ENCODE data around the gene FGF7. TPM values are rescaled to one million over a fixed set of nuclear protein-coding genes. Genes with fewer than 3 reads are reported as not detected.
"Not testable (repeated sequence)": the region's sequence is repeated elsewhere in the genome, so short reads cannot be mapped to it uniquely, and the experiment has no call there.

The FGF7 gene
- total RNA-seq, 2 experiments from 2014 or later: not detected

- no peak for ATAC-seq (ENCODE audit: poor library complexity)
- no peak for TF ChIP-seq CTCF (IDR thresholded peaks at IDR 0.05)
- no peaks in the 10 kb centered on the region for H3K27me3 ChIP-seq (ENCODE audit: control insufficient read depth in 1 of 2, insufficient read depth in 2 of 2, low read length in 2 of 2)
- no peaks in the 10 kb centered on the region for H3K4me1 ChIP-seq (ENCODE audit: insufficient read depth, low read length)
- H3K27ac ChIP-seq (ENCODE audit: low read depth in 1 of 2, low read length in 2 of 2): no peak overlapping the region
- no peaks in the 10 kb centered on the region for H3K36me3 ChIP-seq (ENCODE audit: insufficient read depth, low read length)
- H3K4me3 ChIP-seq (ENCODE audit: low read length): no peak overlapping the region
- Mint-ChIP-seq H3K9me3 (peaks cover 2% of the 10 kb centered on the region), H3K27me3 (peaks cover 5% of the 10 kb centered on the region), H3K27ac (no peak overlapping the region), H3K36me3 (ENCODE audit: low read depth) (no peaks in the 10 kb centered on the region), H3K4me3 (no peak overlapping the region), H3K4me1 (ENCODE audit: low read depth) (no peaks in the 10 kb centered on the region)
- CTCF ChIA-PET: no interaction called here
- no peak for DNase-seq
- H3K9me3 ChIP-seq (ENCODE audit: control insufficient read depth in 1 of 2, insufficient read depth in 1 of 2, low read length in 2 of 2): no peaks in the 10 kb centered on the region
- intact Hi-C loops (cut with DNase I, micrococcal nuclease): no loop called here
- POLR2A ChIA-PET: no interaction called here
These were observed 40.6 kb upstream of the FGF7 start for GRCh38 chr15:49382394-49382793.

GRCh38 chr15:49383266-49383665 lies 39.8 kb upstream of the FGF7 start:
- no peak overlapping the region for H3K27ac Mint-ChIP-seq
- H3K4me3 Mint-ChIP-seq: no peak overlapping the region
- H3K36me3 Mint-ChIP-seq (ENCODE audit: low read depth): no peaks in the 10 kb centered on the region
- DNase-seq (no peak), ATAC-seq (ENCODE audit: poor library complexity) (no peak)
- Histone ChIP-seq H3K9me3 (ENCODE audit: control insufficient read depth in 1 of 2, insufficient read depth in 1 of 2, low read length in 2 of 2) (no peaks in the 10 kb centered on the region), H3K27ac (ENCODE audit: low read depth in 1 of 2, low read length in 2 of 2) (no peak overlapping the region), H3K4me1 (ENCODE audit: insufficient read depth, low read length) (no peaks in the 10 kb centered on the region), H3K27me3 (ENCODE audit: control insufficient read depth in 1 of 2, insufficient read depth in 2 of 2, low read length in 2 of 2) (no peaks in the 10 kb centered on the region), H3K4me3 (ENCODE audit: low read length) (no peak overlapping the region), H3K36me3 (ENCODE audit: insufficient read depth, low read length) (no peaks in the 10 kb centered on the region)
- H3K9me3 Mint-ChIP-seq: no peaks in the 10 kb centered on the region
- POLR2A ChIA-PET: no interaction called here
- no peak for TF ChIP-seq CTCF (IDR thresholded peaks at IDR 0.05)
- CTCF ChIA-PET: no interaction called here
- H3K27me3 Mint-ChIP-seq: peaks cover 5% of the 10 kb centered on the region
- intact Hi-C loops (cut with DNase I, micrococcal nuclease): no loop called here
- no peaks in the 10 kb centered on the region for H3K4me1 Mint-ChIP-seq (ENCODE audit: low read depth)

GRCh38 chr15:49387471-49387870 lies 35.6 kb upstream of the FGF7 start:
- CTCF ChIA-PET: no interaction called here
- H3K27ac ChIP-seq (ENCODE audit: low read depth in 1 of 2, low read length in 2 of 2): no peak overlapping the region
- no peaks in the 10 kb centered on the region for H3K27me3 Mint-ChIP-seq
- DNase-seq: no peak
- H3K27ac Mint-ChIP-seq: no peak overlapping the region
- no peak for ATAC-seq (ENCODE audit: poor library complexity)
- H3K4me3 ChIP-seq (ENCODE audit: low read length): no peak overlapping the region
- POLR2A ChIA-PET: no interaction called here
- no peaks in the 10 kb centered on the region for H3K36me3 ChIP-seq (ENCODE audit: insufficient read depth, low read length)
- no peaks in the 10 kb centered on the region for H3K4me1 Mint-ChIP-seq (ENCODE audit: low read depth)
- TF ChIP-seq CTCF (IDR thresholded peaks at IDR 0.05): no peak
- H3K4me3 Mint-ChIP-seq: no peak overlapping the region
- no peaks in the 10 kb centered on the region for H3K4me1 ChIP-seq (ENCODE audit: insufficient read depth, low read length)
- H3K36me3 Mint-ChIP-seq (ENCODE audit: low read depth): no peaks in the 10 kb centered on the region
- no peaks in the 10 kb centered on the region for H3K27me3 ChIP-seq (ENCODE audit: control insufficient read depth in 1 of 2, insufficient read depth in 2 of 2, low read length in 2 of 2)
- H3K9me3 Mint-ChIP-seq: no peaks in the 10 kb centered on the region
- H3K9me3 ChIP-seq (ENCODE audit: control insufficient read depth in 1 of 2, insufficient read depth in 1 of 2, low read length in 2 of 2): no peaks in the 10 kb centered on the region
- intact Hi-C loops (cut with DNase I, micrococcal nuclease): no loop called here

DNA sequence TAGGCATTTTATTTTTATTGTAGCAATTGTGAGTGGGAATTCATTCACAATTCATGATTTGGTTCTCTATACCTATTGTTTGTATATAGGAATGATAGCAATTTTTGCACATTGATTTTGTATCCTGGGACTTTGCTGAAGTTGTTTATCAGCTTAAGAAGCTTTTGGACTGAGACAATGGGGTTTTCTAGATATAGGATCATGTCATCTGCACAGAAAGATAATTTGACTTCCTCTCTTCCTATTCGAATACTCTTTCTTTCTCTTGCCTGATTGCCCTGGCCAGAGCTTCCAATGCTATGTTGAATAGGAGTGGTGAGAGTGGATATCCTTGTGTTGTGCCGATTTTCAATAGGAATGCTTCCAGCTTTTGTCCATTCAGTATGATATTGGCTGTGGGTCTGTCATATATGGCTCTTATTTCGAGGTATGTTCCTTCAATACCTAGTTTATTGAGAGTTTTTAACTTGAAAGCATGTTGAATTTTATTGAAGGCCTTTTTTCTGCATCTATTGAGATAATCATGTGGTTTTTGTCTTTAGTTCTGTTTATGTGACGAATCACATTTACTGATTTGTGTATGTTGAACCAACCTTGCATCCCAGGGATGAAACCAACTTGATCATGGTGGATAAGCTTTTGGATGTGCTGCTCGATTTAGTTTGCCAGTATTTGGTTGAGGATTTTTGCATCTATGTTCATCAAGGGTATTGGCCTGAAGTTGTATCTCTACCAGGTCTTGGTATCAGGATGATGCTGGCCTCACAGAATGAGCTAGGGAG lies 20.3 kb upstream of the FGF7 start:
- H3K4me1 Mint-ChIP-seq (ENCODE audit: low read depth); H3K27me3 ChIP-seq (ENCODE audit: control insufficient read depth in 1 of 2, insufficient read depth in 2 of 2, low read length in 2 of 2); H3K9me3 Mint-ChIP-seq; POLR2A ChIA-PET; H3K4me3 Mint-ChIP-seq; H3K4me1 ChIP-seq (ENCODE audit: insufficient read depth, low read length); H3K36me3 ChIP-seq (ENCODE audit: insufficient read depth, low read length); H3K27me3 Mint-ChIP-seq; CTCF ChIA-PET; ATAC-seq (ENCODE audit: poor library complexity); H3K27ac Mint-ChIP-seq; H3K36me3 Mint-ChIP-seq (ENCODE audit: low read depth); H3K27ac ChIP-seq (ENCODE audit: low read depth in 1 of 2, low read length in 2 of 2); H3K4me3 ChIP-seq (ENCODE audit: low read length); DNase-seq: not testable (repeated sequence)
- H3K9me3 ChIP-seq (ENCODE audit: control insufficient read depth in 1 of 2, insufficient read depth in 1 of 2, low read length in 2 of 2): peaks cover 0 to 15% of the 10 kb centered on the region in 2 experiments
- intact Hi-C loops (cut with DNase I, micrococcal nuclease): loop anchor here in 1 of 2 experiments (10.0 kb wide), 1 partner anchor 62 kb away; no protein-coding TSS in a partner anchor
